ENCODE results near the gene TICAM1.
"Not testable (repeated sequence)": the region's sequence is repeated elsewhere in the genome, so short reads cannot be mapped to it uniquely, and the experiment has no call there.

TICAM1 gene

DNA sequence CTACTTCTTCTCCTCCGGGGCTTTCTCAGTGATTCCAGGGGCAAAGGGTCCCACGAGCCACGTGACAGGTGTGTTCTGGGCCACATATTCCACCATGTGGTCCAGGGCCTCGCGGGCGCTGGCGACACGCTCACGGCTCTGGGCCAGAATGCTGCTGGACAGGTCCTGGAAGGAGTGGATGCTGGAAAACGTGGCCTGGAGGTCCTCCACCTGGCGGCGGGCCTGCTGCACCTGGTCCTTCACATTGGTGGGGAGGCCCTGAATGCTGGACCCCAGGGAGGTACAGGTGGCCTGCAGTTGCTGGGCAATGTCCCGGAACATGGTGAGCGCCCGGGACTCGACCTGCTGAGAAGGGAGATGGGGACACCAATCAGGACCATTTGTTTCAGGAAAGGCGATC lies 7.7 kb upstream of the TICAM1 start:
- Histone ChIP-seq H3K27me3 (ENCODE audit: insufficient read depth, insufficient read length) (no peaks in the 10 kb centered on the region), H3K4me1 (ENCODE audit: insufficient read depth, insufficient read length) (no peaks in the 10 kb centered on the region), H3K4me3 (ENCODE audit: insufficient read length, low read depth) (no peak overlapping the region), H3K9ac (ENCODE audit: insufficient read length, low read depth) (no peak overlapping the region), H3K9me3 (ENCODE audit: insufficient read depth, low read length) (no peaks in the 10 kb centered on the region), H3K36me3 (ENCODE audit: insufficient read depth, insufficient read length, low read length) (peaks cover 49% of the 10 kb centered on the region)
- DNase-seq (ENCODE audit: low read depth, low spot score), result no peak
- TF ChIP-seq SUZ12 (IDR thresholded peaks at IDR 0.05; ENCODE audit: extremely low read depth, insufficient read depth, insufficient read length) (no peak), YY1 (IDR thresholded peaks at IDR 0.05; ENCODE audit: insufficient read depth, insufficient read length) (no peak), ZNF274 (IDR thresholded peaks at IDR 0.05; ENCODE audit: low read depth, low read length) (no peak)

DNA sequence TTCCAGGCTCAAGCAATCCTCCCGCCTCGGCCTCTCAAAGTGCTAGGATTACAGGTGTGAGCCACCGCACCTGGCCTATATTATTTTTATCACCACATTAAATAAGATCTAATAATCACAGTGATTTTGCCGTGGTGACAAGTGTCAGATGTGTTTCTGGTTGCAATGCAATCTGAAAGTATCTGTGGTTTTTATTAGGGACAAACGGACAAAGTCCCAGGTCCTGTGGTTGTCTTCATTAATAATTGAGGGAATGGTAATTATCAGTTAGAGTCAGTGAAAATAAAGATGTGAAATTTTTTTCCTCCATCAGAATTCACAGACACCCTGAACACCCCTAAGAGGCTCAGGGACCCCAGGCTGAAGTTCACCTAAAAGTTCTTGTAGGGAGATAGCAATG lies 1.3 kb upstream of the TICAM1 start:
- peaks cover 13% of the 10 kb centered on the region for H3K27me3 ChIP-seq (ENCODE audit: insufficient read depth, insufficient read length)
- H3K9ac ChIP-seq (ENCODE audit: insufficient read length, low read depth), result no peak overlapping the region
- no peak for TF ChIP-seq SUZ12 (IDR thresholded peaks at IDR 0.05; ENCODE audit: extremely low read depth, insufficient read depth, insufficient read length)
- TF ChIP-seq ZNF274 (IDR thresholded peaks at IDR 0.05; ENCODE audit: low read depth, low read length), result no peak
- TF ChIP-seq YY1 (IDR thresholded peaks at IDR 0.05; ENCODE audit: insufficient read depth, insufficient read length), result no peak
- peaks cover 6% of the 10 kb centered on the region for H3K4me1 ChIP-seq (ENCODE audit: insufficient read depth, insufficient read length)
- DNase-seq (ENCODE audit: low read depth, low spot score), result no peak
- H3K4me3 ChIP-seq (ENCODE audit: insufficient read length, low read depth), result no peak overlapping the region
- H3K9me3 ChIP-seq (ENCODE audit: insufficient read depth, low read length), result no peaks in the 10 kb centered on the region
- peaks cover 5% of the 10 kb centered on the region for H3K36me3 ChIP-seq (ENCODE audit: insufficient read depth, insufficient read length, low read length)

DNA sequence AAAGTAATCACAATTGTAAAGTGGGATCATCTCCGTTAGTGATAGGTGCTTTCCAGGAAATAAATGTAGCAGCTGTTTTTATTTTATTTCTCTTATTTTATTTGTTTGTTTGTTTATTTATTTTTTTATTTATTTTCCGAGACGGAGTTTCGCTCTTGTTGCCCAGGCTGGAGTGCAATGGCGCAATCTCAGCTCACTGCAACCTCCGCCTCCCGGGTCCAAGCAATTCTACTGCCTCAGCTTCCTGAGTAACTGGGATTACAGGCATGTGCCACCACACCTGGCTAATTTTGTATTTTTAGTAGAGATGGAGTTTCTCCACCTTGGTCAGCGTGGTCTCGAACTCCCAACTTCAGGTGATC lies 448 bp upstream of the TICAM1 start:
- not testable (repeated sequence) for H3K36me3 ChIP-seq (ENCODE audit: insufficient read depth, insufficient read length, low read length)

DNA sequence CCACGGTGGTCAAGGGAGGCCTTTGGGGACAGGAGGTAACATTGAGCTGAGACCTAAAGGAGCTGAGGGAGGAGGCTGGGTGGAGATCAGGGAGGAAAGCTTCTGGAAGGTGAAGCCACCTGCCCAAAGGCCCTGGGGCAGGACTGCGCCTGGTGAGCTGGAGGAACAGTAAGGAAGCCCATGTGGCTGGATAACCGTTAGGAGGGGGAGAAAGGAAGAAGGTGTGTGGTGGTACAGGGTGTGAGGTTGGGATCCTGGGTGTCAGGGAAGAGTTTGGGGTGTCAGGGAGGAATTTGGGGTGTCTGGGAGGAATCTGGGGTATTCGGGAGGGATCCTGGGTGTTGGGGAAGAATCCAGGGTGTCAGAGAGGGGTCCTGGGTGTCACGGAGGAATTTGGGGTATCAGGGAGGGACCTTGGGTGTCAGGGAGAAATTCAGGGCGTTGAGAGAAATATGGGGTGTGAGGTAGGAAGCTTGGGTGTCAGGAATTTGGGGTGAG lies 695 bp downstream of the TICAM1 start:
- peak overlapping the region; percentile 87 for H3K9ac ChIP-seq (ENCODE audit: insufficient read length, low read depth)
- H3K4me3 ChIP-seq (ENCODE audit: insufficient read length, low read depth), result peak overlapping the region; percentile 61

More for the DNA sequence above, 448 bp upstream of the TICAM1 start:
- peaks cover 13% of the 10 kb centered on the region for H3K27me3 ChIP-seq (ENCODE audit: insufficient read depth, insufficient read length)
- DNase-seq (ENCODE audit: low read depth, low spot score); H3K9me3 ChIP-seq (ENCODE audit: insufficient read depth, low read length); H3K4me1 ChIP-seq (ENCODE audit: insufficient read depth, insufficient read length): not testable (repeated sequence)
- H3K9ac ChIP-seq (ENCODE audit: insufficient read length, low read depth), result peak overlapping the region; percentile 87
- H3K4me3 ChIP-seq (ENCODE audit: insufficient read length, low read depth), result peak overlapping the region; percentile 61

DNA sequence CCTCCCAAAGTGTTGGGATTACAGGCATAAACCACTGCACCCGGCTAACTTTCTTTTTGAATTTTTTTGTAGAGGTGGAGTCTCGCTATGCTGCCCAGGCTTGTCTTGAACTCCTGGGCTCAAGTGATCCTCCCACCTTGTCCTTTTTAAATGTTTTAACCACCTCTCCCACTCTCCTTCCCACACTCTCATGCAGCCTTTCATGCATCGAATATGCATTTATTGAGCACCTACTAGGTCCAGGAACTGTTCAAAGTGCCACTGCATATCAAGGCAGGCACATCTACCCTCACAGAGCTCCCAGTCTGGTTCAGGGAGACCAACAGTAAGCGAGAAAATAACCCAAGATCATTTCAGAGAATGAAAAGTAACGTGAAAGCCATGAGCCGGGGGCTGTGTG lies 1.2 kb downstream of the TICAM1 start:
- peaks cover 6% of the 10 kb centered on the region for H3K4me1 ChIP-seq (ENCODE audit: insufficient read depth, insufficient read length)
- no peak overlapping the region for H3K9ac ChIP-seq (ENCODE audit: insufficient read length, low read depth)
- H3K4me3 ChIP-seq (ENCODE audit: insufficient read length, low read depth), result no peak overlapping the region
- H3K27me3 ChIP-seq (ENCODE audit: insufficient read depth, insufficient read length), result peaks cover 13% of the 10 kb centered on the region
- no peaks in the 10 kb centered on the region for H3K9me3 ChIP-seq (ENCODE audit: insufficient read depth, low read length)
- TF ChIP-seq YY1 (IDR thresholded peaks at IDR 0.05; ENCODE audit: insufficient read depth, insufficient read length), result no peak
- no peak for TF ChIP-seq SUZ12 (IDR thresholded peaks at IDR 0.05; ENCODE audit: extremely low read depth, insufficient read depth, insufficient read length)
- no peak for TF ChIP-seq ZNF274 (IDR thresholded peaks at IDR 0.05; ENCODE audit: low read depth, low read length)
- H3K36me3 ChIP-seq (ENCODE audit: insufficient read depth, insufficient read length, low read length), result no peaks in the 10 kb centered on the region
- DNase-seq (ENCODE audit: low read depth, low spot score), result no peak

More for the DNA sequence above, 695 bp downstream of the TICAM1 start:
- peaks cover 6% of the 10 kb centered on the region for H3K4me1 ChIP-seq (ENCODE audit: insufficient read depth, insufficient read length)
- H3K9me3 ChIP-seq (ENCODE audit: insufficient read depth, low read length), result no peaks in the 10 kb centered on the region
- no peak for TF ChIP-seq YY1 (IDR thresholded peaks at IDR 0.05; ENCODE audit: insufficient read depth, insufficient read length)
- TF ChIP-seq ZNF274 (IDR thresholded peaks at IDR 0.05; ENCODE audit: low read depth, low read length), result no peak
- no peak for TF ChIP-seq SUZ12 (IDR thresholded peaks at IDR 0.05; ENCODE audit: extremely low read depth, insufficient read depth, insufficient read length)
- H3K27me3 ChIP-seq (ENCODE audit: insufficient read depth, insufficient read length), result peaks cover 13% of the 10 kb centered on the region
- H3K36me3 ChIP-seq (ENCODE audit: insufficient read depth, insufficient read length, low read length), result no peaks in the 10 kb centered on the region
- DNase-seq (ENCODE audit: low read depth, low spot score), result no peak

DNA sequence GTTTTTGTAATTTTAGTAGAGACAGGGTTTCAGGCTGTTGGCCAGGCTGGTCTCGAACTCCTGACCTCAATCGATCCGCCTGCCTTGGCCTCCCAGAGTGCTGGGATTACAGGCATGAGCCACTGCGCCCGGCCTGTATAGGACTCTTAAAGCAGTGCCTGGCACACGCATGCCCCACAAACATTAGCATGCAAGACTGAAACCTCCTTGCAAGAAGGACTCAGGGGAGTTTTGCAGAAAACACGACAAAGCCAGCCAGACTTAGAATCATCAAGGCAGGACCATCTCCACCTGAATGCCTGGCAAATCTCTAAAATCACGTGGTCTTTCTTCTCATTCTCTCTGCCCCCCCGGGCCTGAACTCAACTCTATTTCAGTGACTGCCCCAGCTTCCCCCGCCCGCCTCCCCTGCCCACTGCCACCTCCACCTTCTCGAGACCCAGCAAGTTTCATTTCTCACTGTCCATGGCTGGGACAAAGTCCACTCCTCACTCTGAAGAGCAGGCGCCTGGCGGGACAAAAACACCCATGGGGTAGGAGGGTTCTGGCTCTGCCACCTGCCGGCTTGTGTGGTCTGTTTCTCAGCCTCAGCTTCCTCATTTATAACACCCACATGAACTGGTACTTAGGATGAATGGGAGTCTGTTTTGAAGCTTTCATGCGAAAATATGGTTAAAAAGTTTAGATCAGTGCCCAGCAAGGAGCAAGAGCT lies 2.4 kb downstream of the TICAM1 start:
- Histone ChIP-seq H3K4me3 (ENCODE audit: insufficient read length, low read depth) (no peak overlapping the region), H3K4me1 (ENCODE audit: insufficient read depth, insufficient read length) (peaks cover 6% of the 10 kb centered on the region), H3K9me3 (ENCODE audit: insufficient read depth, low read length) (no peaks in the 10 kb centered on the region), H3K36me3 (ENCODE audit: insufficient read depth, insufficient read length, low read length) (no peaks in the 10 kb centered on the region), H3K27me3 (ENCODE audit: insufficient read depth, insufficient read length) (peaks cover 13% of the 10 kb centered on the region), H3K9ac (ENCODE audit: insufficient read length, low read depth) (no peak overlapping the region)
- DNase-seq (ENCODE audit: low read depth, low spot score), result no peak
- TF ChIP-seq SUZ12 (IDR thresholded peaks at IDR 0.05; ENCODE audit: extremely low read depth, insufficient read depth, insufficient read length) (no peak), YY1 (IDR thresholded peaks at IDR 0.05; ENCODE audit: insufficient read depth, insufficient read length) (no peak), ZNF274 (IDR thresholded peaks at IDR 0.05; ENCODE audit: low read depth, low read length) (no peak)

DNA sequence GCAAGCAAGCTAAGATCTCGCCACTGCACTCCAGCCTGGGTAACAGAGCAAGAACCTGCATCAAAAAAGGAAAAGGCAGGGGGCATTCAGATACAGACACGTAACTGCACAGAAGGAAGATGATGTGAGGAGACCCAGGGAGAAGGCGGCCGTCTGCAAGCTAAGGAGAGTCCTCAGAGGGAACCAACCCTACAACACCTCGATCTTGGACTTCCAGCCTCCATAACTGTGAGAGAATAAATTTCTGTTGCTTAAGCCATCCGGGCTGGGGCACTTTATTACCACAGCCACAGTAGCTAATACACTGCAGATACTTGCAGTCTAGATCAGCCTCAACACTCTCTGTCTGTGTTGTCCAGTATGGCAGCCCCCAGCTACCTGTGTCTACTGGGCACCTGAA lies 7.9 kb downstream of the TICAM1 start:
- no peaks in the 10 kb centered on the region for H3K9me3 ChIP-seq (ENCODE audit: insufficient read depth, low read length)
- H3K4me3 ChIP-seq (ENCODE audit: insufficient read length, low read depth), result no peak overlapping the region
- TF ChIP-seq SUZ12 (IDR thresholded peaks at IDR 0.05; ENCODE audit: extremely low read depth, insufficient read depth, insufficient read length), result no peak
- TF ChIP-seq YY1 (IDR thresholded peaks at IDR 0.05; ENCODE audit: insufficient read depth, insufficient read length), result no peak
- no peak for TF ChIP-seq ZNF274 (IDR thresholded peaks at IDR 0.05; ENCODE audit: low read depth, low read length)
- no peak overlapping the region for H3K9ac ChIP-seq (ENCODE audit: insufficient read length, low read depth)
- DNase-seq (ENCODE audit: low read depth, low spot score), result no peak
- no peaks in the 10 kb centered on the region for H3K4me1 ChIP-seq (ENCODE audit: insufficient read depth, insufficient read length)
- no peaks in the 10 kb centered on the region for H3K36me3 ChIP-seq (ENCODE audit: insufficient read depth, insufficient read length, low read length)
- no peaks in the 10 kb centered on the region for H3K27me3 ChIP-seq (ENCODE audit: insufficient read depth, insufficient read length)

DNA sequence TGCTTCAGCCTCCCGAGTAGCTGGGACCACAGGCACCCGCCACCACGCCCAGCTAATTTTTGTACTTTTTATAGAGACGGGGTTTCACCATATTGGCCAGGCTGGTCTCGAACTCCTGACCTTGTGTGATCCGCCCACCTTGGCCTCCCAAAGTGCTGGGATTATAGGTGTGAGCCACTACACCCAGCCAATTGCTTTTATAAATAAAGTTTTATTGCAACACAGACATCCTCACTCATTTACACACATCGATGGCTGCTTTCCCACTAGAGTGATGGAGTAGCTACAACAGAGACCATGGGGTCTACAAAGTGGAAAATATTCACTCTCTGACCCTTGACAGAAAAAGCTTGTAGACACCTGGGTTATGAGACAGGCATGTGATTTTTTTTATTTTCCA lies 9.2 kb downstream of the TICAM1 start:
- not testable (repeated sequence) for H3K4me1 ChIP-seq (ENCODE audit: insufficient read depth, insufficient read length); H3K36me3 ChIP-seq (ENCODE audit: insufficient read depth, insufficient read length, low read length); H3K9me3 ChIP-seq (ENCODE audit: insufficient read depth, low read length); DNase-seq (ENCODE audit: low read depth, low spot score); H3K9ac ChIP-seq (ENCODE audit: insufficient read length, low read depth); H3K27me3 ChIP-seq (ENCODE audit: insufficient read depth, insufficient read length); H3K4me3 ChIP-seq (ENCODE audit: insufficient read length, low read depth)

Data from NT2/D1 (cell line).